IMR-90 (cell line): ENCODE results near the gene KLHDC10. TPM values are rescaled to one million over a fixed set of nuclear protein-coding genes. Genes with fewer than 3 reads are reported as not detected.

Experiments
- ATAC-seq: fragments of 200-7000 bp; cut with Tn5 transposase; 2 replicates; pipeline ENCODE4 v1.9.1; 2020; ENCODE audit warnings: low read depth, mild to moderate bottlenecking, moderate library complexity
- BruUV-seq: library from RNA; stranded (reverse); fragments of 400-500 nt; replicated peaks from 2 replicates; lab custom pipeline; 2021; lab: Mats Ljungman, UMichigan
- CTCF ChIA-PET: fragments of 300-600 bp; formaldehyde crosslinking; extraction: SDS; loops from one replicate; lab custom pipeline; 2021; ENCODE audit warnings: antibody characterized with exemption; lab: Yijun Ruan, JAX
- POLR2A ChIA-PET: fragments of 300-600 bp; sonication (Branson Sonifier 250); formaldehyde crosslinking; loops from one replicate; lab custom pipeline; 2022; ENCODE audit warnings: antibody characterized with exemption; ENCODE audit not compliant: unreplicated experiment; lab: Charles Lee
- DNase-seq: peaks from one replicate; pipeline ENCODE4 v3.0.0; 2013
- H2AFZ ChIP-seq: replicated peaks from 2 replicates; pipeline ENCODE3; 2013; ENCODE audit warnings: low read length, mild to moderate bottlenecking; ENCODE audit not compliant: poor library complexity
- H2AK5ac ChIP-seq: 2 replicates; pipeline ENCODE4 v1.6.1; 2013; ENCODE audit warnings: low read depth, low read length, inconsistent platforms
- H2AK9ac ChIP-seq: replicated peaks from 2 replicates; pipeline ENCODE3; 2013; ENCODE audit warnings: mild to moderate bottlenecking, low read depth, low read length, moderate library complexity; ENCODE audit not compliant: poor library complexity
- H2BK120ac ChIP-seq: 2 replicates; pipeline ENCODE4 v1.6.1; 2013; ENCODE audit warnings: low read depth, low read length, inconsistent platforms
- H2BK15ac ChIP-seq: 3 replicates; pipeline ENCODE4 v1.6.1; 2013; ENCODE audit warnings: low read depth, low read length, inconsistent platforms
- H2BK20ac ChIP-seq: 2 replicates; pipeline ENCODE4 v1.6.1; 2013; ENCODE audit warnings: low read depth, mild to moderate bottlenecking, inconsistent platforms, low read length, moderate library complexity
- H2BK5ac ChIP-seq: 2 replicates; pipeline ENCODE4 v1.6.1; 2013; ENCODE audit warnings: mild to moderate bottlenecking, low read depth, low read length, inconsistent platforms; ENCODE audit not compliant: poor library complexity, severe bottlenecking
- H3K14ac ChIP-seq: replicated peaks from 2 replicates; pipeline ENCODE4 v1.6.1; 2013; ENCODE audit warnings: low read depth, low read length, inconsistent platforms
- H3K18ac ChIP-seq: 2 replicates; pipeline ENCODE4 v1.6.1; 2013; ENCODE audit warnings: low read depth, low read length, control low read depth
- H3K23ac ChIP-seq: 2 replicates; pipeline ENCODE4 v1.6.1; 2013; ENCODE audit warnings: low read depth, low read length, inconsistent platforms
- H3K27ac ChIP-seq: 2 replicates; pipeline ENCODE4 v1.5.1; 2013; ENCODE audit warnings: mild to moderate bottlenecking, control low read depth, low read length; ENCODE audit not compliant: insufficient read depth
- H3K27me3 ChIP-seq: 2 replicates; pipeline ENCODE4 v1.6.1; 2013; ENCODE audit warnings: low read length; ENCODE audit not compliant: control insufficient read depth, insufficient read depth
- H3K36me3 ChIP-seq: 2 replicates; pipeline ENCODE4 v1.6.1; 2013; ENCODE audit warnings: low read length, mixed read lengths; ENCODE audit not compliant: control insufficient read depth, insufficient read depth
- H3K4ac ChIP-seq: 2 replicates; pipeline ENCODE4 v1.6.1; 2013; ENCODE audit warnings: low read depth, low read length, inconsistent platforms
- H3K4me1 ChIP-seq: 2 replicates; pipeline ENCODE4 v1.6.1; 2013; ENCODE audit warnings: low read length, mixed read lengths; ENCODE audit not compliant: control insufficient read depth, insufficient read depth
- H3K4me2 ChIP-seq: 2 replicates; pipeline ENCODE4 v1.6.1; 2013; ENCODE audit warnings: low read depth, mild to moderate bottlenecking, control low read depth, low read length, moderate library complexity
- H3K4me3 ChIP-seq: 2 replicates; pipeline ENCODE4 v1.5.1; 2013; ENCODE audit warnings: low read depth, mild to moderate bottlenecking, control low read depth, low read length, moderate library complexity; ENCODE audit not compliant: insufficient read depth
- H3K56ac ChIP-seq: 2 replicates; pipeline ENCODE4 v1.6.1; 2013; ENCODE audit warnings: low read length, inconsistent platforms; ENCODE audit not compliant: insufficient read depth; ENCODE audit errors: extremely low read depth
- H3K79me1 ChIP-seq, 2 experiments: 2 replicates each; pipeline ENCODE4 v1.6.1; 2013; ENCODE audit warnings: low read length in 2 of 2, inconsistent platforms in 1 of 2, low read depth in 1 of 2
- H3K9ac ChIP-seq: 2 replicates; pipeline ENCODE4 v1.6.1; 2013; ENCODE audit warnings: low read depth, low read length, control low read depth
- H3K9me1 ChIP-seq: 2 replicates; pipeline ENCODE4 v1.6.1; 2013; ENCODE audit warnings: low read length, inconsistent platforms; ENCODE audit not compliant: insufficient read depth
- H3K9me3 ChIP-seq: 2 replicates; pipeline ENCODE4 v1.6.1; 2013; ENCODE audit warnings: low read length; ENCODE audit not compliant: control insufficient read depth, insufficient read depth
- H4K20me1 ChIP-seq: 2 replicates; pipeline ENCODE4 v1.6.1; 2013; ENCODE audit warnings: low read length, inconsistent platforms; ENCODE audit not compliant: insufficient read depth
- H4K5ac ChIP-seq: 2 replicates; pipeline ENCODE4 v1.6.1; 2013; ENCODE audit warnings: mild to moderate bottlenecking, low read depth, low read length, control low read depth
- H4K8ac ChIP-seq, 2 experiments: 2 replicates each; pipeline ENCODE4 v1.6.1; 2013; ENCODE audit warnings: low read depth in 2 of 2, low read length in 2 of 2, control low read depth in 1 of 2, inconsistent platforms in 1 of 2
- H4K91ac ChIP-seq: 2 replicates; pipeline ENCODE4 v1.6.1; 2013; ENCODE audit warnings: low read depth, low read length, inconsistent platforms; ENCODE audit not compliant: insufficient read depth
- ELK1 ChIP-seq: fragments of 150-350 bp; IDR thresholded peaks from 2 replicates; pipeline ENCODE4 v1.6.1; 2016; ENCODE audit warnings: low read depth, mild to moderate bottlenecking, low read length, moderate library complexity, borderline replicate concordance
- MAZ ChIP-seq: IDR thresholded peaks from 2 replicates; pipeline ENCODE4 v1.6.1; 2012; ENCODE audit warnings: low read depth, mild to moderate bottlenecking, low read length, improper control_type of control experiment, moderate library complexity, borderline replicate concordance
- SMC3 ChIP-seq: fragments of 150-350 bp; IDR thresholded peaks from 2 replicates; pipeline ENCODE4 v1.6.1; 2016; ENCODE audit warnings: low read depth, mild to moderate bottlenecking, antibody characterized with exemption, low read length, moderate library complexity
- USF2 ChIP-seq: fragments of 150-350 bp; IDR thresholded peaks from 2 replicates; pipeline ENCODE4 v1.6.1; 2017; ENCODE audit warnings: mild to moderate bottlenecking, antibody characterized with exemption, low read length, low read depth
- WGBS, 2 experiments: methylation state at CpG; one replicate each; pipeline versions ENCODE4 v1.1.5 to v1.1.7; 2013; ENCODE audit warnings: missing lambda C conversion rate in 2 of 2; ENCODE audit not compliant: insufficient read length in 1 of 2; ENCODE audit errors: extremely low coverage in 2 of 2; 5-methylcytosine and 5-hydroxymethylcytosine counted together
- dilution Hi-C: fragments of 300-500 bp; cut with HindIII; formaldehyde crosslinking; loops from one replicate; pipeline ENCODE4 v1.14.3; 2018; ENCODE audit warnings: low sequenced_read_pairs; ENCODE audit not compliant: unreplicated experiment
- in situ Hi-C: fragments of 300-500 bp; cut with MboI; formaldehyde crosslinking; loops from 3 replicates; pipeline ENCODE4 v1.14.3; 2019; ENCODE audit warnings: low sequenced_read_pairs, inconsistent platforms, mixed read lengths
- intact Hi-C: fragments of 100-400 bp; cut with micrococcal nuclease; formaldehyde crosslinking; loops from 2 replicates; pipeline ENCODE4 v1.10.0; 2022
- polyA plus RNA-seq, 3 experiments: library from polyadenylated mRNA; depleted of rRNA; stranded (reverse); fragments of >200 nt; gene quantifications; 2 replicates each; pipeline ENCODE4 v1.2.3, GENCODE V29; 2012; ENCODE audit warnings: low replicate concordance in 1 of 3
- total RNA-seq: library from RNA; depleted of rRNA; stranded (reverse); fragments of >200 nt; gene quantifications from 2 replicates; pipeline ENCODE4 v1.2.3, GENCODE V29; 2012

Gene KLHDC10
- total and polyA plus RNA-seq, 2 of the 4 experiments (the other 2 are of a cell fraction): 12.4 to 27.1 TPM

- TF ChIP-seq SMC3 (no peak), MAZ (no peak), USF2 (no peak), ELK1 (no peak)
- BruUV-seq: no TSS peak
- Histone ChIP-seq H3K9me1 (peaks cover 3% of the 10 kb centered on the region; the same call in 1 of the 2 replicates), H3K36me3 (peaks cover 6% of the 10 kb centered on the region; the same call in 1 of the 2 replicates), H2AFZ (no peak overlapping the region), H3K27ac (no peak overlapping the region), H3K4me3 (no peak overlapping the region), H3K9me3 (no peaks in the 10 kb centered on the region), H3K4me2 (no peak overlapping the region), H4K8ac (no peak overlapping the region), H2BK15ac (no peak overlapping the region), H2BK20ac (no peak overlapping the region), H2BK5ac (no peak overlapping the region), H3K4me1 (peaks cover 19% of the 10 kb centered on the region), H3K79me1 (no peaks in the 10 kb centered on the region), H3K4ac (no peak overlapping the region; the same call in 1 of the 2 replicates), H3K23ac (no peak overlapping the region), H2AK9ac (no peak overlapping the region), H3K27me3 (no peaks in the 10 kb centered on the region), H2BK120ac (no peak overlapping the region), H3K18ac (no peak overlapping the region), H2AK5ac (peak overlapping the region; percentile 9; the same call in 1 of the 2 replicates), H4K91ac (no peak overlapping the region; the same call in 1 of the 2 replicates), H4K5ac (no peak overlapping the region), H4K20me1 (no peaks in the 10 kb centered on the region), H3K56ac (no peak overlapping the region), H3K14ac (no peak overlapping the region), H3K9ac (no peak overlapping the region)
- dilution Hi-C loops (no loop called here), intact Hi-C loops (no loop called here), in situ Hi-C loops (no loop called here)
- POLR2A ChIA-PET: no interaction called here
- CTCF ChIA-PET: no interaction called here
- WGBS, 2 experiments: 96% methylated on average over 4 of the region's 14 CpGs; no CpG with 5 or more reads in 1 of the 2 experiments
- DNase-seq (no peak), ATAC-seq (no peak)
These were observed 72.5 kb downstream of the KLHDC10 start for GRCh38 chr7:130142654-130143333.
